GM19397 (cell line): ENCODE results near the gene KCTD20.
"Not testable (repeated sequence)": the region's sequence is repeated elsewhere in the genome, so short reads cannot be mapped to it uniquely, and the experiment has no call there.

Experiments used
- ATAC-seq: cut with Tn5 transposase; IDR thresholded peaks from one replicate; pipeline ENCODE4 v1.9.1; 2021; ENCODE audit warnings: mild to moderate bottlenecking, moderate library complexity; ENCODE audit not compliant: unreplicated experiment

Gene KCTD20

DNA sequence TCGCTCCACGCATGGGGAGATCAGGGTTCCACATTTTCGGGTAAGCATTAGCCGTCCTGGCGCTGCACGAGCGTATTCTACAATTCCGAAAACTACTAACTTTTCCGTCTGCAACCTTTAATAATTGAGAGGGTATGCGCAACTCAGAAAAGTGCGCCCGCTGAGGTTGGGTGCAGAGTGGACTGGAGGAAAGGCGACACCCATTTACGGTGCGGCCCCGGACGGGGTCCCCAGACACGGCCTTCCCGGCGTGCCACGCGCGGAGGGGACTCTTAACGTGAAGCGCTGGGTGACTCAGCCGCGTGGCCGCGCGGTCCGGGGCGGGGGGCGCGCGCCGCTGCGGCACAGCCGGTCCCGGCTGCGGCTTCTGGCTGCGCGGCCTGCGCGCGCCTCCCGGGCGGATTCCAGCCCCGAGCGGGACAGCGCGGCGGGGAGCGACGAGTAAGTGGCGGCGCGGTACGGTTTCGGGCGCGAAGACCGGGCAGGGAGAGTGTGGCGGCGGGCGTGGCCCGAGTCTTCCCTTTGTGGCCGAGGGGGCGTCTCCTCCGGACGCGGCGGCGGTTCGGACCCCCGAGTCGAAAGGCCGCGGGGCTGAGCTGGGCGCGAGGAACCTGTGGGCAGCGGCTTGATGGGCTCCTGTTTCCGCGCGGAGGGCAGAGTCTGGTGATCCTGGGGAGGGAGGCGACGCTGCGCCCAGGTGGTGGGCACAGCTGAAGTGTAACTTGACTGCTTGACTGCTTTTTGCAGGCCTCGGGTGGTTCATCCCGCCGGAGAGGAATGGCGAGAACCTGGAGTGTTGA, at the start of gene KCTD20, which contains the start of gene PXT1:
Gene KCTD20, plus strand, starts transcription at position 330 of the 800 bp plus-strand sequence. CDS start 27,098 bp downstream, outside the sequence.
Gene PXT1, minus strand, starts transcription at position 184 of the 800 bp plus-strand sequence. CDS start 16,772 bp downstream, outside the sequence.
- ATAC-seq = peak; percentile 81

DNA sequence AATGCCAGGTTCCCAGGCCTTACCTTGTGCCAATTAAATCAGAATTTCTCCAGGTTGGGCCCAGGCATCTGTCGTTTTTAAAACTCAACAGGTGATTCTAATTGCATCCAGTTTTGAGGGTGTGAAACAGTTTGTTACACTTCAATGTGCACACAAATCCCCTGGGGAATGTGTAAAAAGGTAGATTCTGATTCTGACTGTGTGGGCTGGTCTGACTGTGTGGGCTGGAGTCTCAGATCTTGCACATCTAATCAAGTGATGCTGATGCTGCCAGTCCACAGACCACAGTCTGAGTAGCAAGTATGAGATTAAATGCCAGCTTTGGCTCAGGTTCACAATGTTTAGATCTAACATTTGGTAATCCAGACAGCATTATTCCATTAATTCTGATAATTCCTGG, 42.8 kb upstream of the KCTD20 start:
- ATAC-seq = no peak

- ATAC-seq = no peak
These were observed 40.3 kb upstream of the KCTD20 start for GRCh38 chr6:36402481-36402880.

- no peak for ATAC-seq
These were observed 38.6 kb upstream of the KCTD20 start for GRCh38 chr6:36404164-36404563.

DNA sequence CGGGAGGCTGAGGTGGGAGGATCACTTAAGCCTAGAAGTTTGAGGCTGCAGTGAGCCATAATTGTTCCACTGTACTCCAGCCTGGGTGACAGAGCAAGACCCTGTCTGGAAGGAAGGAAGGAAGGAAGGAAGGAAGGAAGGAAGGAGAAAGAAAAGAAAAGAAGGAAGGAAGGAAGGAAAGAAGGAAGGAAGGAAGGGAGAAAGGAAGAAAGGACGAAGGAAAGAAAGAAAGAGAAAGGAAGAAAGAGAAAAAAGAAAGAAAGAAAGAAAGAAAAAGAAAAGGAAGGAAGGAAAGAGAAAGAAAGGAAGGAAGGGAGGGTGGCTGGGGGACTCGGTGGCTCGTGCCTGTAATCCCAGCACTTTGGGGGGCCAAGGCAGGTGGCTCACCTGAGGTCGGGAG, 33.1 kb upstream of the KCTD20 start:
- ATAC-seq = not testable (repeated sequence)

GRCh38 chr6:36413489-36414480, 29.0 kb upstream of the KCTD20 start:
- no peak for ATAC-seq

- ATAC-seq = no peak
These were observed 28.3 kb upstream of the KCTD20 start for GRCh38 chr6:36414481-36414880.

DNA sequence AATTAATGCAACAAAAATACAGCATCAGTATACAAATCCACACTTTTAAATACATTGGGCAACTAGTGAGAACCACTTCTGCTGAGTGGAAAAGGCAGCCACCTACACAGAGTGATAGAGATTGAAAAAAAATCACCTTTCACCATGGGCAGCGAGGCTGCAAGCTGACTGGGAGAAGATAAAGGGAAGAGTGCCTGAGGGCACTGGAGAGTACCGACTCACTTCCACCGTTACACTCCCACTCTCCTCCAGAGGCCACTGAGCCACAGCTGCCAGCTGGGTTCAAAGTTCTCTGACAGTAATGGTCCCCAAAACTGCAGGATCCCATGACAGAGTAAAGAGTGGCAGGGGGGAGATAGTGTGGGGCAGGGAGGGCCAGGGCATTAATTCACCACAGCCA, 24.2 kb upstream of the KCTD20 start:
- ATAC-seq = no peak

- no peak for ATAC-seq
These were observed 23.5 kb upstream of the KCTD20 start for GRCh38 chr6:36419310-36419709.

DNA sequence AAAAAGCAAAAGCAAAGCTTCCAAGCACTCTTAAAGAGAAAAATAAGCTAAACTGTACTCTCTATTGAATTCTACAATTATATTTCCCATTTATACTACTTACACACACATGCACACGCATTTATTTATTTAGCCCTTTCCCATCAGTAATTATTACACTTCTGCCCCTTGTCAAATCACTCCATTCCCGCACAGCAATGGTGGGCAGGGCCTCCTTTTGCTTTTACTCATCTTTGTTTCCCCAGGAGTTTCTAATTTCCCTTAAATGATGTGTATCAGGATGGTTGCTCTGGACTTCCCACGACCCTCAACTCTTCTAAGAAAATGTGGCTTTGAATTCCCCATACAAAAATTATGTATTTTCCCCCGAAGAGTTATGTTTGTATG, 20.1 kb upstream of the KCTD20 start:
- ATAC-seq = no peak

DNA sequence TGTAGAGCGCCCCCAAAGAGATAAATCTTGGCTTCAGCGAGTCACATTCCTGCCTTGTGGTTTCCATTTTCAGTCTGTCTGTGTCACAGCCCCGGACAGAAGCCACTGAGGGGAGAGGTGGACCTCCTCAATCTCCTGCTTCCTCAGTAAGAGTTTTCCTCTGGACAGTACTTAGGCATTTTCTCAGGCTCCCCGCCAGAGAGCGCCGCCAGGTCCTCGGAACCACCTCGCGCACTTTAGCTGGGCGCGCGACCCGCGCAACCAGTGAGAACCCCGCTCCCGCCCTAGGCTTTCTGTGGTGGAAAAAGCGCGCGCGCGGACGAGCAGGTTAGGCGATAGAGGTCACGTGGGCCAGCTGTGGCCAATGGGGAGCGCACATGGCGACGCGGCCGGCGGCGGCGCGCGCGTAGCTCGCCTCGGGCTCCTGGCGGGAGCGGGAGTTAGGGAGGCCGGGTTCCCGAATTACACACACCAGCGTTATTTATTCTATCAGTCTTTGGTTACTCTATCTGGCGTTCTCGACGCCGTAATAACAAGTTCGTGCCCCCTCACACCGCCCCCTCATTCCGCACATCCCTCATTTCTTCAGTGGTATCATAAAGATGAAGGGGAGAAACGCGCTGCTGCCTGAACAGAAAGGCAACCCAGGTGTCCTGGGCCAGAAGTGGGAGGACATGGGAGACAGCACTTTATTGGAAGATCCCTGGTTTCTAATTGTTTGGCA, 19.5 kb upstream of the KCTD20 start:
- ATAC-seq = peak; percentile 94

DNA sequence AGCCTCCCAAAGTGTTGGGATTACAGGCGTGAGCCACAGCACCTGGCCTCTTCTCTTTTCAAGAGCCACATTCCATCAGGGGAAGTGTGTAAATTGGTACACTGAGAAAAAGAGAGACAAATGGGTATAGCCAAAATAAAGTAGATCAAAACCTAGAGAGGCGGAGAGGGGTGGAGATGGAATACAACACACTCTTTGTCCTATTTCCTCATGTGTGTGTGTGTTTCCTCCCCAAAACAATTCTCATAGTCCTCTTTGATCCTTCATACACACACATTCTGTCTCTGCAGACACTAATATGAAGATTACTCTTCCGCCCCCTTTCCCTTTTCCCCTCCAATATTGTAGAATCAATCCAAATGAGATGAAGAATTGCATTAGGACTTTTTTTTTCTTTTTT, 16.2 kb upstream of the KCTD20 start:
- ATAC-seq = no peak

DNA sequence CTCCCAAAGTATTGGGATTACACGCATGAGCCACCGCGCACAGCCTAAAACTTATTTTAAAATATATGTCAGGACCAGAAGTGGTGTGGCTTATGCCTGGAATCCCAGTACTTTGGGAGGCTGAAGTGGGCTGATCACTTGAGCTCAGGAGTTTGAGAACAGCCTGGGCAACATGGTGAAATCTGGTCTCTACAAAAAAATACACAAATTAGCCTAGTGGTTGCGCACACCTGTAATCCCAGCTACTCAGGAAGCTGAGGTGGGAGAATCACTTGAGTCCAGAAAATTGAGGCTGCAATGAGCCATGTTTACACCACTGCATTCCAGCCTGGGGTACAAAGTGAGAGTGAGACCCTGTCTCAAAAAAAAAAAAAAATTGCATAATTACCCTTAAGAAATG, 13.9 kb upstream of the KCTD20 start:
- ATAC-seq = no peak

GRCh38 chr6:36430351-36430750, 12.4 kb upstream of the KCTD20 start:
- no peak for ATAC-seq

- no peak for ATAC-seq
These were observed 11.6 kb upstream of the KCTD20 start for GRCh38 chr6:36431197-36431596.

DNA sequence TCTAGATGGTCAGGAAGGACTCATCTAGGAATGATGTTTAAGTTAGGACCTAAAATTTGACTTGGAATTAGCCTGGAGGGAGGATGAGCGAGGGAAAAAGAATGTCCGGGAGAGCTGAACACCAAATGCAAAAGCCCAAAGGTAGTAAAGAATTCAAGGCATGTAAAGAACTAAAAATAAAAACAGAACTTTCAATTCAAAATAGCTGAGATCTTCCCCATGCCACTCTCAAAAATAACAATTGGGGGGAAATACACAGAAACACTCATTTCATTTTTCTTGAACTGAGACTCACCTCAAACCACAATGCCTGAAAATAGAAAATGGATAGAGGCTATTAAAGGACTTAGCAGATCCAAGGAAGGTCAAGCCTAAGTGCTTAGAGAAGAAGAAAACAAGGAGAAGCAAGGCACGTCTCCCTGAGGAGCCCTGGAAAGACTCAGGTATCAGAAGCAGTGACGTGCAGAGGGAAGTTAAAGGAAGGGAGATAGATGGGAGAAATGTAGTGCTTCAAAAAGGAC, 10.6 kb upstream of the KCTD20 start:
- ATAC-seq = no peak

GRCh38 chr6:36436466-36436865, 6.3 kb upstream of the KCTD20 start:
- ATAC-seq = no peak

DNA sequence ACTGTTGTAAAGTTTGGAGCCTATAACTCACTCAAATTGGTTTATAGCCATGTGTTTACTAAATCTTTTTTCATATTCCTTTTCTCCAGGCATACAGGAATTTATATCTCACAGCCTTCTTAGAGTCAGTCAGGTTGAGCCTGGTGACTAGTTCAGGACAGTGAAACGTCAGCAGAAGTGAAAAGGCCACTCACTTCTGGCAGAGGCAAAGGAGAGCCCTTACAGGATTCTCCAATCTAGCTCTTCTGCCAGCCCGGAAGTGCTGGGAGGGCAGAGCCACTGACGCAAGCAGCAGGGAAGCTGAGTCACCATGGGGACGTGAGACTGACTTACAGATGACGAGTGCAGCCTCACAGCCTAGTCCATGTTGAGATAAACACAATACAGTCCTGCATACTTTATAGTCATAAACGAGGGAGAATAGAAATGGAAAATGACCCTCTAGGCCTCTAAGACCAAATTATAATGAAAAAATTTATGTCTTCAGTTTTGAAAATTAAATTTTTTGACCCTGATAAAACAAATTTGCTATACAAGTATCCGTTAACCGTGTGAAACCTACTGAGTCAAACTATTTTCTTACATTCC, 1.4 kb upstream of the KCTD20 start:
- peak; percentile 50 for ATAC-seq

GRCh38 chr6:36442103-36442670, 613 bp upstream of the KCTD20 start:
- ATAC-seq = no peak
